HL-60/S4 (cell line): ENCODE data around the gene RFX8.
"Not testable (repeated sequence)": the region's sequence is repeated elsewhere in the genome, so short reads cannot be mapped to it uniquely, and the experiment has no call there.

ENCODE experiments used
- in situ Hi-C: fragments of 300-500 bp; cut with MboI; formaldehyde crosslinking; loops from 2 replicates; pipeline ENCODE4 v1.14.3; 2022; ENCODE audit warnings: low sequenced_read_pairs

Gene RFX8

GRCh38 chr2:101446869-101447268 lies 28.0 kb downstream of the RFX8 start:
- in situ Hi-C loops, result no loop called here

DNA sequence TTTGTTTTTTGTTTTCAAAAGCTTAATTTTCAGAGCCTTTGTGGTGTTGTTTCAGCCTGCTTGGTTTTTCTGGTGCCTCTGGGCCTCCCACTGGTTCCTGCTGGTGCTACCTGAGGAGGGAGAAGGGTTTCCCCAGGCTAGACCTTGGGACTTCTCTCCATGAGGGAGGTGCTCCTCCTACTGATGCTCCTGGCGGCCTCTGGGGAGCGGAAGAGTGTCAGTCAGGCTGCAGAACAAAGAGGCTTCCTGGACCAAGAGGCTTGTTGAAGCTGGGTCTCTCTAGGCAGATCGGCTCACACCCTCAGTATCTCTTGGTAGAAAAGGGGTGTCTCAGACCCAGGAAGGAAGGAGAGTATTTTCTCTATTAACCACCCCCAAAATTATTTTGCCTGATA lies 32.2 kb downstream of the RFX8 start:
- in situ Hi-C loops, result no loop called here

DNA sequence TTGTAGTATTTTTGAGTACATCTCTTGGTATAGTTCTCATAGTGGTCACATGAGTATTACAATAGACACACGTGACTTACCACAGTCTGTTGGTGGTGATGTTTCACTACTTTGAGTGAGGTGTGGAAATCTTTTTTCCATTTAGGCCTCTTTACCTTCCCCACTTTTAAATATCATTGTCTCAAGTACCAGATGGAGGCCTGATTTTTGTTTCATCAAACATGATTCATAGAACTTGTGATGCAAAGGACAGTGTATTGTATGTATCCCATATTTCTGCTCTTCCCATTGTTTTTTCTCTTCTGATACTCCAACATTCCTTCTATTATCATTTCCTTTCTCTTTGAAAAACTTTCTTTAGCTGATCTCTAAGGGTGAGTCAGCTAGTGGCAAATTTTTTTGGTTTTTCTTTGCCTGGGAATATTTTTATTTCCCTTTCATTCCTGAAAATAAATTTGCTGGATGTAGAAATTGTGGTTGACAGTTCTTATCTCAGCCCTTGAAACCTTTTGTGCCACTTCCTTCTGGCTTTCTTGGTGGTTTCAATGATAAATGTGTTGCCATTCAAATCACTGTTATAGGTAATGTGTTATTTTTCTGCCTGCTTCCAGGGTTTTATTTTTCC lies 32.8 kb downstream of the RFX8 start:
- in situ Hi-C loops, result no loop called here

DNA sequence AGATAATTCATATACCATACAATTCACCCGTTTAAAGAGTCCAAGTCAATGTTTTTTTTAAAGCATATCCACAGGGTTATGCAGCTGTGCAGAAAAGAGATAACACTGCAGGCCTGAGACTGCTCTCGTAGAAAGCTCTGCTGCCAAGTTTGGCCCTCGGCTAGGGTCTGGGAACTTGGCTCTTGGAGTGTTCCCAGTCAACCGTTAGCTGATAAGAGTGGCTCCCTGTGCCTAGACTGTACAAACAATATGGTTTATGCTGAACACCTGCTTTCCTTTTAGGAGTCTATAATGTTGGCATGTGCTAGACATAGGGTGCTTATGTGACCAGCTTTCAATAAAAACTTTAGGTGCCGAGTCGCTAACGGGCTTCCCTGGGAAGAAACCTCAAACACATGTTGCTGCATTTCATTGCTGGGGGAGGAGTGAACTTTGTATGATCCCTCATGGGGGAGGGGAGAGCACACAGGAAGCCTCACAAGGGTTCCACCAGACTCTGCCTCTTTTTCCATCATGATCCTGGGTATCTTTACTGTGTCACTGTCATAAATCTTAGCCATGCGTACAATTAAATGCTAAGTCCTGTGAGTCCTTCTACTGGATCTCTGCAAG lies 34.7 kb downstream of the RFX8 start:
- in situ Hi-C loops, result no loop called here

DNA sequence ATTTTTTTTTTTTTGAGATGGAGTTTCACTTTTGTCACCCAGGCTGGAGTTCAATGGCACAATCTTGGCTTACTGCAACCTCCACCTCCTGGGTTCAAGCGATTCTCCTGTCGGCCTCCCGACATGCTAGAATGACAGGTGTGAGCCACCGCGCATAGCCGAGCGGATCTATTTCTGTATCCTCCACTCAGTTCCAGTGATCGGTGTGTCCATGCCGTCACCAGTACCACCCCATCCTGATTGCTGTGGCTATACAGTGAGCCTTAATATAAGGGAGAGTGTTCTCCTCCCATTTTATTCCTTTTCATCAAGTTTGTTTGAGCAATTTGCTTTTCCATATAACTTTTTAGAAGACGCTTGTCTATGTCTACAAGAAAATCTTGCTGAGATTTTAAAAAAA lies 35.2 kb downstream of the RFX8 start:
- in situ Hi-C loops, result no loop called here

- in situ Hi-C loops, result not testable (repeated sequence)
Measured at GRCh38 chr2:101438555-101438954, 36.4 kb downstream of the RFX8 start.

GRCh38 chr2:101435001-101435862 lies 39.7 kb downstream of the RFX8 start:
- in situ Hi-C loops, result no loop called here

DNA sequence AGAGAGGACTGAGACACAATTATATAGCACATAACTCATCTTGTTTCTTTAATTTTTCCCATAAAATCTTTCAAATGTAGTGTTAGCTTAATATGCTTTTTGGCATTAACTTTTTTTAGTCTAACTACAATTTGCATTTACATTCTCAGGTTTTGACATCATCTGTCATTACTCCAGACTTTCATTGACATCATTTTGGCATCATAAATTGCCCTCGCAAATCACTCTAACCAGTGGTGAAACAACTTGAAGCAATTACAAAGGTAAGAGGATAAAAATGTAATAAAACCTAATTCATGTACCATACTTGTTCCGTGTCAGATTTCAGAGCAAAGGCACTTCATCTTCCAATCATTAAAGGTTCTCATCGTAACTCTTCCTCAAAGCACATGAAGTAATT lies 41.4 kb downstream of the RFX8 start:
- in situ Hi-C loops, result no loop called here

DNA sequence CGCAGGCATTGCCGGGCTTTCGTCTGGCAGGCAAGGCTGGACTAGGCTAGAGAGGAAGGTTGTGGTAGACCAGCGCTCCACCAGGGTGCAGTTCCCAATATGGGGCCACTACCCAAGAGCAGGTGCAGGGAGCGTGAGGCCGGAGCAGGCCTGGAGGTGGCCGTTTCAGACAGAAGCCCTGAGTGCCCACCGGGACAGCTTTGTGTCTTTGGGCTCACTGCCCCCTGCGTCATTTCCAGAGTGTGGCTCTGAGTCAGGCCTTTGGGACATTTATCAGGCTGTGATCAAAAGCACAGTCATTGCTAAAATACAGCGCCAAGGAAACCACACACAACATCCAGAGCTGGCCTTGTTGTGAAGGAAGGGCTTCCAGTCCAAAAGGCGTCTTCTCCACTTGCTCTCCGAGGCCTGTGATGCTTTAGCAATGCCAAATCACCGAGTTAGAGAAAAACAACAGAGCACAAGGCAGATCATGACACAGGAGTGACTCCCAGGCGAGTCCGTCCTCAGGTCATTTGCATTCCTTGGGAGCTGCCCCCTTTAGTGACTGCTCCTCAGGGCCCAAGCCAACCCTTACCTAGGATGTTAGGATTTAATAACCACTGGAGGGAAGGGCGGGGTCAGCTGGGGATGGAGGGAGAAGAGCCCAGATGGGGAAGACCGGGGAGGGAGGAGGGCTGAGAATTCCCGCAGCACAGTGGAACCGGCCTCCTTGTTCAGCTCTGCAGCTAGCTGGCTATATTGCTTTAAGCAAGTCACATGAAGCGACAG lies 42.3 kb downstream of the RFX8 start:
- in situ Hi-C loops, result no loop called here

DNA sequence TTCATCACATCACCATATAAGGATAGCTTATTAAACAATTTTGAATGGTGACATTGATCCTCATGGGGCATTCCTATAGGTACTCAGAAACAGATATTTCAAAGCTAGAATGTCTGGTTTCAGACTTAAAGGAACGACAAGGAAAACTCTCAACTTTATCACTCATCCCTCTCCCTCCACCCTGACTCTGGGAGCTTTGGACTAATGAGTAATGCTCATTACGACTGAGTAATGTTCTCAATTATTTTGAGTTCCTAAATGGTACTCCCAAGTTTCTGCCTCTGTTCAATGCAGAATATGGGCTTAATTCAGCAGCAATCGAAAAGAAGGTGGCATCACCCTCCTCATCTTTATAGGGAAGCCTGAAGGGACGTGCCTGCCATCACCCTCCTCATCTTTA lies 43.4 kb downstream of the RFX8 start:
- in situ Hi-C loops, result no loop called here

- in situ Hi-C loops, result no loop called here
Measured at GRCh38 chr2:101430156-101430555, 44.8 kb downstream of the RFX8 start.

DNA sequence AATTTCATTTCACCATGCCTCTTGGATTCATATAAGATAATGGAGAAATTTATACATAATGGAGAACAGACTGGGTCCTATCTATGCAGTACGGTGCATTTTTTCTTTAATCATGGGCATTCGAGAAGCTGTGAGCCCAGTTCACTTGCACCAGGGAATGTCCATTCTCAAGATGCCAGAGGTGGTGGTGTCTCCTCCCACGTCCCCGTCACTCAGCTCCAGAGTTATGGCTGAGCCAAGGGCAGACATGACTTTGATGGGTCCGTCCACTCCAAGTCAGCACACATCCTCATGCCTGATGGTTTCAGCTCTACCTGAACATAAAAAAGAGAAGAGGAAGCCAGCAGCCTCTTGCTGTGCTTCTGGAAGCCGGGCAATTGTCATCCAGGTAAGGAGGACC lies 45.5 kb downstream of the RFX8 start:
- in situ Hi-C loops, result no loop called here

DNA sequence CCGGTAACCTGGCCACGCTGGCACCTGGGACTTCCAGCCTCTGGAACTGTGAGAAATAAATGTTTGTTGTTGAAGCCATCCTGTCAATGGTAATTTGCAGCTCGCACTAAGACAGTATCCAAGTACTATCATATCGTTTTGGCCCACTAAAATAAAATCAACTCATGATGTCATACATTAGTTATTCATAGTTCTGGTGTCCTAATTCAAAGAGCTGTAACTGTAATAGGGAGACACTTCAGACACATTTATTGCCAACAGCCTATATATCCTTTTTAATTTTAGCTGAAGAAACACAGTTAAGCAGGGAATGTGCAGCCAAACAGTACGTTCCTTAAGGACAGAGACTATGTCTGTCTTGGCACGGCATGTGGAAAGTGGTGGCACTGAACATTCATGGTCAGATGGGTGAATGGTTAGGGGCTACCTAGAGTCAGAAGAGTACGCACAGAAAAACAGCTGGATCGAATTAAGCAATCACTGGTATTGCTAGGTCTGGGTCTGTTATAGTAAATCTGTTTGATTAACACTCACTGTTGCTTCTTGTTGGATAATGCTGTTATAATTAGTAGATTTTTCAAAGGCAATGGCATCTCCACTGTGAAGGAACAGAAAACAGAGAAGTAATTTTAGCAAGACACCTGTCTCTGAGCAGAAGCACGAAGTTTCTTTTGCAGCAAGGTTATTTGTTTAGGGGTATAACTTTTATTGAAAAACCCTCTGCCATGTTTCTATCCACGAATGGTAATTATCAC lies 46.3 kb downstream of the RFX8 start:
- in situ Hi-C loops, result no loop called here

- in situ Hi-C loops, result no loop called here
Measured at GRCh38 chr2:101427743-101428142, 47.2 kb downstream of the RFX8 start.

DNA sequence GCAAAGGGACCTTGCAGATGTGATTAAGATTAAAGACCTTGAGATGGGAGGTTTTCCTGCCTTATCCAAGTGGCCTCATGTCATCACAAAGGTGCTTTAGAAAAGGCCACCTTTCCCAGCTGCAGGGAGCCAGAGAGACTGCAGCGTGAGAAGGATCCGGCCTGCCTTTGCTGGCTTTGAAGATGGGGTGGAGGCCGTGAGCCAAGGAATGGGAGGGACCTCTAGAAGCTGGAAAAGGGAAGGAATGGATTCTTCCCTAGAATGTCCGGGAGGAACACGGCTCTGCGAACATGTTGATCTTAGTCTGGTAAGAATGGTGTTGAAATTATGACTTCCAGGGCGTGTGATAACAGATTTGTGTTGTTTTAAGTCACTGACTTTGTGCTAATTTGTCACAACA lies 47.7 kb downstream of the RFX8 start:
- in situ Hi-C loops, result no loop called here

GRCh38 chr2:101426822-101427221 lies 48.1 kb downstream of the RFX8 start:
- in situ Hi-C loops, result no loop called here

GRCh38 chr2:101420623-101421022 lies 54.3 kb downstream of the RFX8 start:
- in situ Hi-C loops, result loop anchor here (25.0 kb wide), 2 partner anchors 417 to 567 kb away; partner anchors contain the start of gene IL1R2

GRCh38 chr2:101419096-101419663 lies 55.7 kb downstream of the RFX8 start:
- in situ Hi-C loops, result loop anchor here (25.0 kb wide), 2 partner anchors 418 to 568 kb away; partner anchors contain the start of gene IL1R2

- in situ Hi-C loops, result loop anchor here (25.0 kb wide), 2 partner anchors 419 to 569 kb away; partner anchors contain the start of gene IL1R2
Measured at GRCh38 chr2:101418460-101419095, 56.3 kb downstream of the RFX8 start.
